NCI-H82 (cell line): ENCODE data around the gene MRPL40.

Source experiments
- DNase-seq: peaks from one replicate; lab custom pipeline; 2025; lab: John Stamatoyannopoulos, UW

MRPL40 gene

DNA sequence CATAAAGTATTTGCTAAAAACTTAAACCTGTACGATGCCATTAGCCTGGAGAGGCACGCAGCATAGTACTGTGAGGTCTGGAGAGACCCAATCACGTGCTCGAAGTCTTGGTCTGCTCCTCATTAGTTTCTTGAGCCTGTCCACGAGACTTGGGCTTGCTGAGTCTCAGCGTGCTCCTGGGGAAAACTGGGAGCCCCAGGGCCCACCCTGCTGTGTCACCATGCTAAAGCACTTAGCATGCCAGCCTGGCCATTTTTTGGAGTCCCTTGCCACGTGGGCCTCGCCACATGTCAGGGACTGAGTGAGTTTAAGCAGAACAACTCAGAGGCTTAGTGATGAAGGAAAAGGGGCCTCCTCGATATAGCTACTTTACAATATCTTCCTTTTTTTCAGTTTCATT is 50.0 kb downstream of the MRPL40 start:
- DNase-seq: no peak

- DNase-seq: no peak
Measured at GRCh38 chr22:19483481-19484244, 51.3 kb downstream of the MRPL40 start.
